HCT116 (cell line): Measurements from ENCODE around the gene DRAP1. TPM values are rescaled to one million over a fixed set of nuclear protein-coding genes. Genes with fewer than 3 reads are reported as not detected.

Experiments used
- ATAC-seq: fragments of 200-7000 bp; cut with Tn5 transposase; 2 replicates; pipeline ENCODE4 v1.9.1; 2020; ENCODE audit warnings: mild to moderate bottlenecking, moderate library complexity
- BruUV-seq: library from RNA; stranded (reverse); fragments of 400-500 nt; replicated peaks from 2 replicates; lab custom pipeline; 2021; lab: Mats Ljungman, UMichigan
- CTCF ChIA-PET: fragments of 300-600 bp; sonication (Branson Sonifier 250); formaldehyde crosslinking; loops from one replicate; lab custom pipeline; 2021; ENCODE audit warnings: antibody characterized with exemption; lab: Charles Lee
- POLR2A ChIA-PET: fragments of 300-600, 350-600 bp; sonication (Branson Sonifier 250); formaldehyde crosslinking; loops from one replicate; lab custom pipeline; 2021; ENCODE audit warnings: antibody characterized with exemption; lab: Charles Lee
- RAD21 ChIA-PET, 2 experiments: fragments of 300-600 bp; sonication (Branson Sonifier 250); formaldehyde crosslinking; loops; one replicate each; lab custom pipeline; 2023; ENCODE audit warnings: low total read pairs in 2 of 2; ENCODE audit not compliant: uncharacterized antibody in 2 of 2, unreplicated experiment in 2 of 2, low non-redundant PET in 1 of 2; lab: Charles Lee
- DNase-seq: peaks from one replicate; pipeline ENCODE4 v3.0.0-alpha.2; 2010; ENCODE audit warnings: low read depth, low spot score
- H2AFZ ChIP-seq: fragments of 200-600 bp; shearing (Covaris generic), sonication (generic); 2 replicates; pipeline ENCODE4 v1.6.1; 2017; ENCODE audit warnings: low read depth, mixed run types, mixed read lengths, antibody characterized with exemption, low read length; ENCODE audit not compliant: poor library complexity, severe bottlenecking
- H3K27ac ChIP-seq: 2 replicates; pipeline ENCODE4 v1.5.1; 2012; ENCODE audit warnings: low read depth, low read length
- H3K27me3 ChIP-seq: fragments of 200-600 bp; sonication (generic); 2 replicates; pipeline ENCODE4 v1.6.1; 2016; ENCODE audit warnings: mixed run types, low read length, mixed read lengths; ENCODE audit not compliant: insufficient read depth
- H3K36me3 ChIP-seq, 2 experiments: fragments of 200-500 bp in 1 of 2; fragments of 200-600 bp in 1 of 2; sonication (Bioruptor generic) in 1 of 2; sonication (generic) in 1 of 2; 2 replicates each; pipeline versions ENCODE4 v1.5.1 to v1.6.1; 2014 to 2016; ENCODE audit warnings: low read length in 2 of 2, inconsistent platforms in 1 of 2, mixed read lengths in 1 of 2, mixed run types in 1 of 2; ENCODE audit not compliant: insufficient read depth in 2 of 2, control insufficient read depth in 1 of 2
- H3K4me1 ChIP-seq, 2 experiments: fragments of 200-600 bp in 1 of 2; sonication (generic) in 1 of 2; 2 replicates each; pipeline versions ENCODE4 v1.5.1 to v1.6.1; 2012 to 2017; ENCODE audit warnings: low read length in 2 of 2, inconsistent platforms in 1 of 2, mild to moderate bottlenecking in 1 of 2, mixed read lengths in 1 of 2, mixed run types in 1 of 2, moderate library complexity in 1 of 2; ENCODE audit not compliant: insufficient read depth in 2 of 2, control insufficient read depth in 1 of 2
- H3K4me2 ChIP-seq: fragments of 200-600 bp; sonication (generic); 2 replicates; pipeline ENCODE4 v1.6.1; 2017; ENCODE audit warnings: mixed run types, low read length, mixed read lengths
- H3K4me3 ChIP-seq, 2 experiments: fragments of 200-600 bp in 1 of 2; sonication (generic) in 1 of 2; replicated peaks in 1 of 2; 2 replicates each; pipeline ENCODE4 v1.5.1; 2011 to 2016; ENCODE audit warnings: low read length in 2 of 2, control low read depth in 1 of 2, low read depth in 1 of 2, mild to moderate bottlenecking in 1 of 2, mixed read lengths in 1 of 2, mixed run types in 1 of 2
- H3K79me2 ChIP-seq: fragments of 200-600 bp; sonication (generic); 2 replicates; pipeline ENCODE4 v1.6.1; 2017; ENCODE audit warnings: mild to moderate bottlenecking, mixed run types, low read length, moderate library complexity, mixed read lengths; ENCODE audit not compliant: insufficient read depth
- H3K9ac ChIP-seq: fragments of 200-600 bp; sonication (generic); 2 replicates; pipeline ENCODE4 v1.6.1; 2016; ENCODE audit warnings: low read length, mixed read lengths
- H3K9me2 ChIP-seq: fragments of 200-600 bp; sonication (generic), shearing (Covaris generic); 2 replicates; pipeline ENCODE4 v1.6.1; 2017; ENCODE audit warnings: mixed run types, mild to moderate bottlenecking, moderate library complexity; ENCODE audit not compliant: insufficient read depth
- H3K9me3 ChIP-seq, 2 experiments: fragments of 200-500 bp in 1 of 2; fragments of 200-600 bp in 1 of 2; sonication (Bioruptor generic) in 1 of 2; sonication (generic) in 1 of 2; 2 replicates each; pipeline ENCODE4 v1.6.1; 2014 to 2017; ENCODE audit warnings: low read length in 2 of 2, mixed read lengths in 2 of 2, inconsistent platforms in 1 of 2, low read depth in 1 of 2, mild to moderate bottlenecking in 1 of 2, mixed run types in 1 of 2, moderate library complexity in 1 of 2; ENCODE audit not compliant: control insufficient read depth in 1 of 2, insufficient read depth in 1 of 2
- H4K20me1 ChIP-seq: fragments of 200-600 bp; sonication (generic), shearing (Covaris generic); 2 replicates; pipeline ENCODE4 v1.6.1; 2017; ENCODE audit warnings: mixed run types, mild to moderate bottlenecking, moderate library complexity; ENCODE audit not compliant: insufficient read depth
- CBX3 ChIP-seq: IDR thresholded peaks from 2 replicates; pipeline ENCODE4 v1.6.1; 2012; ENCODE audit warnings: low read depth
- CEBPB ChIP-seq: IDR thresholded peaks from 2 replicates; pipeline ENCODE4 v1.6.1; 2012; ENCODE audit warnings: low read depth
- ELF1 ChIP-seq: IDR thresholded peaks from 2 replicates; pipeline ENCODE4 v1.6.1; 2012; ENCODE audit warnings: low read depth, borderline replicate concordance
- EZH2 ChIP-seq: fragments of 200-600 bp; sonication (generic); IDR thresholded peaks from 2 replicates; pipeline ENCODE4 v1.6.1; 2017; ENCODE audit warnings: antibody characterized with exemption, mixed run types
- POLR2A ChIP-seq: IDR thresholded peaks from 2 replicates; pipeline ENCODE4 v1.7.0; 2011; ENCODE audit warnings: borderline replicate concordance; ENCODE audit not compliant: insufficient read depth, insufficient read length; ENCODE audit errors: extremely low read depth
- REST ChIP-seq: IDR thresholded peaks from 2 replicates; pipeline ENCODE4 v1.6.1; 2012; ENCODE audit warnings: low read depth
- SRF ChIP-seq: IDR thresholded peaks from 2 replicates; pipeline ENCODE4 v1.6.1; 2012; ENCODE audit warnings: low read depth
- intact Hi-C: fragments of 100-400 bp; cut with micrococcal nuclease; formaldehyde crosslinking; loops from 2 replicates; pipeline ENCODE4 v1.10.0; 2022
- total RNA-seq: library from RNA; stranded (reverse); gene quantifications from one replicate; pipeline ENCODE4 v1.2.1, GENCODE V29; 2021; ENCODE audit not compliant: unreplicated experiment

DRAP1 gene
- total RNA-seq, 1 experiment from 2014 or later = 158 TPM

GRCh38 chr11:65885231-65885630 lies 34.0 kb upstream of the DRAP1 start (continued):
- TF ChIP-seq CBX3 (no peak), SRF (no peak)

- DNase-seq = no peak
- Histone ChIP-seq H4K20me1 (no peaks in the 10 kb centered on the region), H3K4me3 (no peak overlapping the region), H3K4me2 (no peak overlapping the region), H3K4me1 (peaks cover 15 to 50% of the 10 kb centered on the region in 2 experiments), H3K9me3 (no peaks in the 10 kb centered on the region), H2AFZ (no peak overlapping the region), H3K9ac (no peak overlapping the region), H3K79me2 (peaks cover 39% of the 10 kb centered on the region), H3K36me3 (peaks cover 14 to 50% of the 10 kb centered on the region in 2 experiments), H3K27me3 (no peaks in the 10 kb centered on the region), H3K27ac (no peak overlapping the region), H3K9me2 (no peaks in the 10 kb centered on the region)
- no peak for ATAC-seq
- intact Hi-C loops = no loop called here
- ChIA-PET POLR2A (interaction anchor here (0.7 to 0.9 kb wide), 2 partner anchors 27 to 28 kb away, joined by 3 to 4 read pairs; partner anchors contain the start of gene CFL1), CTCF (interaction anchor here (1.0 to 3.1 kb wide), 8 partner anchors 16 to 180 kb away, joined by 3 to 38 read pairs (median 6); partner anchors contain the start of genes KAT5 and MUS81), RAD21 (interaction anchor here in 1 of 2 experiments (1.2 kb wide), 1 partner anchor 136 kb away, joined by 3 read pairs; no protein-coding TSS in a partner anchor)
- no TSS peak for BruUV-seq
- TF ChIP-seq SRF (no peak), CEBPB (no peak), REST (no peak), ELF1 (no peak), EZH2 (no peak), POLR2A (no peak), CBX3 (no peak)
These were observed 33.3 kb upstream of the DRAP1 start for GRCh38 chr11:65885808-65886536.
